ENCODE measurements around the gene JOSD1.
"Not testable (repeated sequence)": the region's sequence is repeated elsewhere in the genome, so short reads cannot be mapped to it uniquely, and the experiment has no call there.

Gene JOSD1

DNA sequence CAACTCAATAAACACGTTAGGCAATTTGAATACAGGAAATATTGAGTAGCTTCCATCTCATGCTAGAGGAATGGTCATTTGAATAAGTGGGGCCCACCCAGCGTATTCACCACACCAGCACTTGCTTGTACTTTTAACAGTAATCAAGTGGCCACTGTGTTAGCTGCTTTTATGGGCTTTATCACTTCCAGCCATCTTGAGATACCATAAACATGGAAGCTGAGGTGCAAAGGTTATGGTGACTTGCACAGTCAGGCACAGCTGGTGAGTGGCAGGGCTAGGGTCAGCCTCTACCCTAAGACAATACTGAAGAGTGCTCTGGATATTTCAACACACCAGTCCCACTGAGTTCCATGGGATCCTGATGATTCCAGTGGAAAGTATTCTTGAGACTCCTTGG lies 6.7 kb downstream of the JOSD1 start:
- DNase-seq: no peak

GRCh38 chr22:38689651-38690050 lies 11.1 kb downstream of the JOSD1 start:
- no peak for DNase-seq

DNA sequence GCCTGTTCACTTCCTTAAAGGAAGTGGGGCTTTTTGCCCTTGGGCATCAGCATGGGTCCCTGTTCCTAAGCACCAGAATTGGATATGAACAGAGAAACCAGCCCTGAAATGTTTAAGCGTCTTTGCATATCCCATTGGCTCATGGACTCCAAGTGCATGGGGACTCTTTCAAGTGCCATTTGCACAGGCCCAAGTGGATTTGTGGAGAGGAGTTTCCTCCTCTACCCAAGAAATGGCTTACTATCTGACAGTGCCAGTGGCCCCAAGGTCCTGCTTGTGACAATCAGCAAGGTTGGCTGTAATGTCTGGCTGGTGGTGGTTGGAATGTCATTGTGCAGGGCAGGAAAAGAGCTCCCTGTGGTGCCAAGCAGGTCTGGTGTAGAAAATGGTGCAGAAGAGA lies 15.0 kb downstream of the JOSD1 start:
- no peak for DNase-seq

- DNase-seq: no peak
Measured at GRCh38 chr22:38684895-38685294, 15.8 kb downstream of the JOSD1 start.

DNA sequence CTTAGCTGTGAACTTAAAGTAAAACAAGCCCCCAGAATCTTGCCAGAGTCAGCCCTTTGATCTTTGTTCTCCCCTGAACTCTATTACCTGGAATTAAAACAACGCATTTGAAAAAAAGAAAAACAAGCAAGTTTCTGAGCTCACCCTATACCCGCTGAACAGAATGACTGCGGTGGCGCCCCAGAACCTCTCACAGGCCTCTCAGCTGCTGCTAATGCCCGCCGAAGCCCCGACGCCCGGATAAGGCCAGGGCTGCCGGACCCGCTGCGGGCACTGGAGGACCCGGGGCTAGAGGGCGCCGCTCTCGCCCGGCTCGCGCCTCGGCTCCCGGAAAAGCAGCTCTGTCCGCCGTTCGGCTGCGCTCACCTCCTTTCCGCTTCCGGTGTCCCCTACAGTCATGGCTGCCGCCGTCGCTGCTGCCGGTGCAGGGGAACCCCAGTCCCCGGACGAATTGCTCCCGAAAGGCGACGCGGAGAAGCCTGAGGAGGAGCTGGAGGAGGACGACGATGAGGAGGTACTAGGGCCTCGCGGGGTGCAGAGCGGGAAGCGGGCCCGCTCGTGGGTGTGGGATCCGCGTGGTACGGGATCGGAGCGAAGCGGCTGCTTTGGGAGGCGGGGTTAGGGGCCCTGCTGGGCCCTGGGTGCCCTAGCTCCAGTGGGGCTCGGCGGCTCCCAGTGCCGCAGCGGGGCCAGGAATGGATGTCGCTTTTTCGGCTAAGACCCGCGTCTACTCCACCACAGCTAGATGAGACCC lies 19.0 kb downstream of the JOSD1 start, which contains the start of gene TOMM22:
TSS of gene TOMM22 (plus strand) at position 376 of the 754 bp plus-strand sequence. CDS start at position 398, 22 bp downstream.
- DNase-seq: peak in 55 of 56 donors; percentile 38 to 93 (median 85)

- DNase-seq: no peak
Measured at GRCh38 chr22:38675833-38676232, 24.9 kb downstream of the JOSD1 start.

- DNase-seq: peak in 24 of 56 donors; percentile 6 to 56 (median 24)
Measured at GRCh38 chr22:38674888-38675287, 25.9 kb downstream of the JOSD1 start.

- DNase-seq: peak in 4 of 56 donors; percentile 0 to 19 (median 4)
Measured at GRCh38 chr22:38657045-38657909, 43.5 kb downstream of the JOSD1 start.

DNA sequence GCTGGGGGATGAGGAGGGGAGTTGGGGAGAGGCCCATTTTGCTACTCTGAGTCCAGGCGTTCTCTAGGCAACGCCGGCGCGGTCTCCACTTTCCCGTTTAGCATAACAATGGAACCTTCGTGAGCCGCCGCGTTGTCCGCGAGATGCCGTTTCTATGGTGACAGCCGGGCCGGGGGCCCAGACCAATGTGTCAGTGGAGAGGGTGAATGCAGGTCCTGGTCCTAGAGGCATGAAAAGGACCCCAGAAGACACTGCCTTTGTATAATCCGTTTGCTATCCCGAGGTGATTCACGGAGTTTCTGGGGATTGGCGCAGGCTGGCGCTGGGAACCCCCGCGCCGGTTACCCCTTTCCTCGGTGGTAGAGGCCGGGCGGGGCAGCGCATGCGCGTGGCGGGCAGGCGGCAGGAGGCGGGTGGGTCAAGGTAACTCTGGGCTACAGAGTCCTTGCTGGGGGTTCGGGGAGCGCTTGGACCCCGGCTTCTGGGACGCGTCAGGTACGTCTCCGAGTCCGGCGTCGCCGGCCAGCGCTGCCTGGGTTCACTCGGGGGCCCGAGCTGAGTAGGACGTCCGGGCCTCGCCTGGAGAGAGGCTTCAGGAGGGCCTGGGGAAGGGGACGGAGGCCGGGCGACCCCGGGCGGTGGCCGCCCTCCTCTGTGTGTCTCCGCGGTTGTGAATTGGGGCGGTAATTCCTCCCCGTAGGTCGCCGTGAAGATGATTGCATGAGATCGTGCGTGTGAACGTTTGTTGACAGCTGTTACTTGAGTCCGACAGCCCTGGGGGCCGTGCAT lies 44.3 kb downstream of the JOSD1 start, which contains the start of the genes CBY1 and FAM227A:
TSS of gene CBY1 (plus strand) at position 383 of the 789 bp plus-strand sequence. CDS start 11,417 bp downstream, outside the sequence.
TSS of gene FAM227A (minus strand) at position 137 of the 789 bp plus-strand sequence. CDS start 6,224 bp downstream, outside the sequence.
- DNase-seq: peak; percentile 54 to 98 (median 91)

DNA sequence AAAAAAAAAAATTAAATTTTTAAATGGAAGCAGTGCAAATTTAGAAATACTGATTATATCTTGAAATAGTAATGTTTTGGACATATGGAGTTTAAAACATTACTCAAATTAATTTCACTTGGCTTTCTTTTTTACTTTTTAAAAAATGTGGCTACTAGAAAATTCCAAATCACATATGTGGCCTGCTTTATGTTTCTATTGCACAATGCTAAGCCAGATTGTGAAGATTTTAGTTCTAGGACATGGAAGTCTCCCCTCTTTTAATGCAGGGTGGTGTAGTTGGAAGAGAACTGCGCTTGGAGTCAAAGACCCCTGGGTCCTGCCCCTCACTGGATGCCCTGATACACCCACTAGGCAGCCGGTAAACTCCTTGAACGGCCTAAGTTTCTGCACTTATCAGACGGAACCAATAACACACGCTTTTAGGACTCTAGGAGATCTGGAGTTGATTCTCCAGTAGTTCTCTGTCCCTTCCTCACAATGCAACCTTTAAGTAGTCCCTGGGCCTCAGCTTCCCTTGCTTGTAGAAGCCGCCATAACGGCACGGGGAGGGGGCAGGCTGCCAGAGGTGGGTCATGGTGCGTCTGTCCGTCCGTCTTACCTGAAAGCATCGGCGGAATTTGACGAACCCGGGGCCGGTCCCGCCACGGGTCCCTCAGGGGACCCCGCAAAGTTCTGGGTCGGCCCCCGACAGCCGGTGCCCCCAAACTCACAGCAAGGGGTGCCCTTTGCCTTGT lies 45.1 kb downstream of the JOSD1 start:
- peak in 3 of 56 donors; percentile 41 to 64 (median 44) for DNase-seq

GRCh38 chr22:38653741-38654140 lies 47.0 kb downstream of the JOSD1 start:
- DNase-seq: no peak

DNA sequence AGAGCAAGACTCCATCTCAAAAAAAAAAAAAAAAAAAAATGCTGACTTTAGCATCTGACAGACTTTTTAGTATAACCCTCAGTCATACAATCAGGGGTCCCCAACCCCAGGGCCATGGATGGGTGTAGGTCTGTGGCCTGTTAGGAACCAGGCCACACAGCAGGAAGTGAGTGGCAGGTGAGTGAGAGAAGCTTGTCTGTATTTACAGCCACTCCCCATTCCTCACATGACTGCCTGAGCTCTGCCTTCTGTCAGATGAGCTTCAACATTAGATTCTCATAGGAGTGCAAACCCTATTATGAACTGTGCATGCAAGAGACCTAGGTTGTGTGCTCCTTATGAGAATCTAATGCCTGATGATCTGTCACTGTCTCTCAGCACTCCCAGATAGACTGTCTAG lies 47.9 kb downstream of the JOSD1 start:
- no peak for DNase-seq

DNA sequence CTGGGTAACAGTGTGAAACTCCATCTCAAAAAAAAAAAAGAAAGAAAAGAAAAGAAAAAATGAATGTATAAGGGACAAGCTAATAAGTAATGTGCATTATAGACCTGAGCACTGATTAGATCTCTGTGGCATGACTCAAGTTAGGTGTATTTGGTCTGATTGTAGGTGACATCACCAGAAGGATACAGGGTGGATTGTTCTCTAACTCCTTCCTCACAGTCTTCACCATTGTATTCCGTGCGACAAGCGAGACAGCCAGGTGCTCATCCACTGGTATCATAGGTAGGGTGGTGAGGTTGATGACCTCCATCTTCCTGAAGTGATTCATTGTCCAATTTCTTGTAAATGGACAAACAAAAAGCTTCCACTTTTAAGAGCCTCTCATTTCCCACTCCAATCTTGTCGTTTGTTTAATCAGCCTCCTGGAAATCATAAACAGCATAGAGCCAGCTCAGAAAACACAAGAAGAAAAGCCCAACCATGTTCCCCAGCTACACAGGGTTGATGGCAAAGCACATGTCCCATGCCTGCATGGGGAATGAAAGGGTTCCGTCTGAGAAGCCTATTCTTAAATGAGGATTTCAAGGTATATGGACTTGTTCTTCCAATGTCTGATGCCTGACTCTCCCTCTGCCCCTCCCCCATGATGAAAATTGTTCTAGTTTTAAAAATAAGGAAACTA lies 50.8 kb downstream of the JOSD1 start:
- DNase-seq: no peak

- no peak for DNase-seq
Measured at GRCh38 chr22:38645430-38645829, 55.3 kb downstream of the JOSD1 start.

GRCh38 chr22:38644245-38644644 lies 56.5 kb downstream of the JOSD1 start:
- DNase-seq: not testable (repeated sequence)

DNA sequence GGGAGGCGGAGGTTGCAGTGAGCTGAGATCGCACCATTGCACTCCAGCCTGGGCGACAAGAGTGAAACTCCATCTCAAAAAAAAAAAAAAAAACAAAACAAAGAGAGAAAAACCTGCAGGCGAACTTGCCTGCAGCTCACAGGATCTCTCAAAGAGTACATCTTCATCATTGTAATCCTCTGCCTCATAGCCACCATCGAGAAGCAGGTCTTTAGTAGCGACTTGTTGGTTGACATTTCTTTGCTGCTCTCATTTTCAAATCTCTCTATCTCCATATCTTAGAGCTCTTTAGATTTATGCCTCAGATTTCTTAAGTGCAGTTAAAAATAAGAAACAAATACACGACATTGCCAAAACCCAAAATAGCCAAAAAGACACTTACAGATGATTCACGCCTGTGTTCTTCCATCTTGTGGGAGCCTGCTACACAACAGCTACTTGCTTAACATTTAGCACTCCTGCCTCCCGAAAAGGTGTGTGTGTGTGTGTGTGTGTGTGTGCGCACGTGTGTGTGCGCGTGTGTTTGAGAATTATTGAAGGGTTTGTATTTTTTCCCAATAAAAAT lies 59.2 kb downstream of the JOSD1 start:
- DNase-seq: no peak

DNA sequence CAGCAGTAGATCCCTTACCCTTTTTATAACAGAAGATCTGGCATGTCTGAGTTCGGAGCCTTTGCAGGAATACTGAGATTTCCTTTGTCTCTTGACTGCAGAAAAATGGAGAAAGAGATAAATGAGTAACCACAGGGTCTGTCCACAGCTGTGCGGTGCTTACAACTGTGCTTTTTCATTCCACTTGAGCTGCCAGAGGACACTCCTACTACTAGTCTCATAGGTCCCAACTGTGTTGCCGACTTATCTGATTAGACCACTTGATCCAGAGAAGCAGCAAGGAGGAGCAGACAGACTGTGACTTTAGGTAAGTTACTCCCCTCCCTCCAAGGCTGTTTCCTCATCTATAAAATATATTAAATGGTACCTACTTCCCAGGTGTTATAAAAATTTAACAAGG lies 62.0 kb downstream of the JOSD1 start:
- DNase-seq: no peak

GRCh38 chr22:38638216-38638615 lies 62.5 kb downstream of the JOSD1 start:
- DNase-seq: no peak

Data from nucleus accumbens (tissue), 56 donors.